PC-9 (cell line): ENCODE results near the gene FOXA2. TPM values are rescaled to one million over a fixed set of nuclear protein-coding genes. Genes with fewer than 3 reads are reported as not detected.

Source experiments
- BruUV-seq: library from RNA; stranded (reverse); fragments of 400-500 nt; replicated peaks from 2 replicates; lab custom pipeline; 2021; lab: Mats Ljungman, UMichigan
- CTCF ChIA-PET: fragments of 300-600 bp; sonication (Branson Sonifier 250); formaldehyde crosslinking; loops from one replicate; lab custom pipeline; 2022; ENCODE audit warnings: antibody characterized with exemption; lab: Charles Lee
- POLR2A ChIA-PET: fragments of 300-600 bp; sonication (Branson Sonifier 250); formaldehyde crosslinking; loops from one replicate; lab custom pipeline; 2022; ENCODE audit warnings: antibody characterized with exemption; ENCODE audit not compliant: unreplicated experiment; lab: Charles Lee
- DNase-seq, 2 experiments: peaks; one replicate each; pipeline versions ENCODE4 v3.0.0 to v3.0.0-alpha.2; 2015 to 2022; ENCODE audit warnings: mixed read lengths in 1 of 2
- H2AFZ ChIP-seq: fragments of 200-600 bp; sonication (generic); 2 replicates; pipeline ENCODE4 v1.8.1; 2017; ENCODE audit warnings: antibody characterized with exemption
- H3F3A ChIP-seq: fragments of 200-600 bp; sonication (generic); 2 replicates; pipeline ENCODE4 v1.8.1; 2017; ENCODE audit warnings: antibody characterized with exemption, mild to moderate bottlenecking, low read depth; ENCODE audit not compliant: insufficient read depth
- H3K27ac ChIP-seq: fragments of 200-600 bp; sonication (generic); 2 replicates; pipeline ENCODE4 v1.6.1; 2016; ENCODE audit warnings: mixed run types
- H3K27me3 ChIP-seq: fragments of 200-600 bp; sonication (generic); 2 replicates; pipeline ENCODE4 v1.6.1; 2016; ENCODE audit warnings: low read depth, mixed run types; ENCODE audit not compliant: insufficient read depth
- H3K36me3 ChIP-seq: fragments of 200-600 bp; sonication (generic); 2 replicates; pipeline ENCODE4 v1.6.1; 2016; ENCODE audit warnings: low read depth, mixed run types
- H3K4me1 ChIP-seq: fragments of 200-600 bp; sonication (generic); replicated peaks from 2 replicates; pipeline ENCODE4 v1.6.1; 2016; ENCODE audit warnings: mixed run types; ENCODE audit not compliant: insufficient read depth
- H3K4me2 ChIP-seq: fragments of 200-600 bp; sonication (generic); 2 replicates; pipeline ENCODE4 v1.6.1; 2017; ENCODE audit warnings: mixed run types
- H3K4me3 ChIP-seq: fragments of 200-600 bp; sonication (generic); 2 replicates; pipeline ENCODE4 v1.6.1; 2016; ENCODE audit warnings: mixed run types
- H3K79me2 ChIP-seq: fragments of 200-600 bp; sonication (generic); 2 replicates; pipeline ENCODE4 v1.6.1; 2017; ENCODE audit warnings: low read depth, mixed run types
- H3K9me2 ChIP-seq: fragments of 200-600 bp; sonication (generic); 2 replicates; pipeline ENCODE4 v1.8.1; 2017; ENCODE audit warnings: mild to moderate bottlenecking; ENCODE audit not compliant: insufficient read depth
- H3K9me3 ChIP-seq: fragments of 200-600 bp; sonication (generic); 2 replicates; pipeline ENCODE4 v1.8.1; 2016; ENCODE audit warnings: low read depth; ENCODE audit not compliant: insufficient read depth
- H4K20me1 ChIP-seq: fragments of 200-600 bp; sonication (generic); 2 replicates; pipeline ENCODE4 v1.8.1; 2017; ENCODE audit not compliant: insufficient read depth
- EZH2 ChIP-seq: fragments of 200-600 bp; sonication (generic); IDR thresholded peaks from 2 replicates; pipeline ENCODE4 v1.8.0; 2017; ENCODE audit warnings: antibody characterized with exemption, low read depth
- intact Hi-C: fragments of 100-400 bp; cut with micrococcal nuclease; formaldehyde crosslinking; loops from one replicate; pipeline ENCODE4 v1.10.0; 2022; ENCODE audit not compliant: unreplicated experiment
- total RNA-seq: library from RNA; stranded (reverse); gene quantifications from 2 replicates; pipeline ENCODE4 v1.2.3, GENCODE V29; 2021
- TF ChIP-seq, protein P1 (sequence below): fragments of 200-600 bp; sonication (generic); conservative IDR thresholded peaks from 2 replicates; pipeline ENCODE4 v1.6.1; 2017; ENCODE audit warnings: mixed run types, antibody characterized with exemption, mild to moderate bottlenecking, moderate library complexity

Gene FOXA2
- total RNA-seq, 1 experiment from 2014 or later = not detected

DNA sequence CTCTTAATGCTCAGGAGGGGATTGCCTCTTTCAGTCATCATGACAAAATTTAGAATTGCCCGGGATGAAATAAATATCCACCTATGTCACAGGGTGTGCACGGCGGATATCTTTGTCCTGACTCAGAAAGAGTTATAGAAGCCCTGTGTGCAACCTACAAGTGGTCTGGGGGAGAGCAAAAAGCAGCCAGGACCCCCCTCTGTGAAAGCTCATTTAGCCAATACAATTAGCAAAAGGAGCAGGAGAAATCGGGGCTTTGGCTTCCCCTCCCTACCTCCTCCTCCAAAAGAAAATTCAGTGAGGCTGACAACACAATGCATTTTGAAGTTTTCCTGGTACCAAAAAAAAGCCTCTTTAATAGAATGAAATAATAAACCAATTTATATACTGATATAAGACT is 21.8 kb downstream of the FOXA2 start:
- Histone ChIP-seq H3K4me3 (no peak overlapping the region), H3K36me3 (no peaks in the 10 kb centered on the region), H3K4me1 (no peaks in the 10 kb centered on the region), H3K27me3 (peaks cover 21% of the 10 kb centered on the region), H3K27ac (no peak overlapping the region), H4K20me1 (no peaks in the 10 kb centered on the region), H3K9me2 (no peaks in the 10 kb centered on the region), H3K79me2 (no peaks in the 10 kb centered on the region), H3F3A (no peaks in the 10 kb centered on the region), H3K9me3 (no peaks in the 10 kb centered on the region), H2AFZ (no peak overlapping the region), H3K4me2 (no peak overlapping the region)
- intact Hi-C loops = no loop called here
- ChIA-PET CTCF (no interaction called here), POLR2A (no interaction called here)
- no peak for TF ChIP-seq EZH2
- TF ChIP-seq, protein P1, sequence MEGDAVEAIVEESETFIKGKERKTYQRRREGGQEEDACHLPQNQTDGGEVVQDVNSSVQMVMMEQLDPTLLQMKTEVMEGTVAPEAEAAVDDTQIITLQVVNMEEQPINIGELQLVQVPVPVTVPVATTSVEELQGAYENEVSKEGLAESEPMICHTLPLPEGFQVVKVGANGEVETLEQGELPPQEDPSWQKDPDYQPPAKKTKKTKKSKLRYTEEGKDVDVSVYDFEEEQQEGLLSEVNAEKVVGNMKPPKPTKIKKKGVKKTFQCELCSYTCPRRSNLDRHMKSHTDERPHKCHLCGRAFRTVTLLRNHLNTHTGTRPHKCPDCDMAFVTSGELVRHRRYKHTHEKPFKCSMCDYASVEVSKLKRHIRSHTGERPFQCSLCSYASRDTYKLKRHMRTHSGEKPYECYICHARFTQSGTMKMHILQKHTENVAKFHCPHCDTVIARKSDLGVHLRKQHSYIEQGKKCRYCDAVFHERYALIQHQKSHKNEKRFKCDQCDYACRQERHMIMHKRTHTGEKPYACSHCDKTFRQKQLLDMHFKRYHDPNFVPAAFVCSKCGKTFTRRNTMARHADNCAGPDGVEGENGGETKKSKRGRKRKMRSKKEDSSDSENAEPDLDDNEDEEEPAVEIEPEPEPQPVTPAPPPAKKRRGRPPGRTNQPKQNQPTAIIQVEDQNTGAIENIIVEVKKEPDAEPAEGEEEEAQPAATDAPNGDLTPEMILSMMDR = no peak
- no TSS peak for BruUV-seq
- DNase-seq = no peak

DNA sequence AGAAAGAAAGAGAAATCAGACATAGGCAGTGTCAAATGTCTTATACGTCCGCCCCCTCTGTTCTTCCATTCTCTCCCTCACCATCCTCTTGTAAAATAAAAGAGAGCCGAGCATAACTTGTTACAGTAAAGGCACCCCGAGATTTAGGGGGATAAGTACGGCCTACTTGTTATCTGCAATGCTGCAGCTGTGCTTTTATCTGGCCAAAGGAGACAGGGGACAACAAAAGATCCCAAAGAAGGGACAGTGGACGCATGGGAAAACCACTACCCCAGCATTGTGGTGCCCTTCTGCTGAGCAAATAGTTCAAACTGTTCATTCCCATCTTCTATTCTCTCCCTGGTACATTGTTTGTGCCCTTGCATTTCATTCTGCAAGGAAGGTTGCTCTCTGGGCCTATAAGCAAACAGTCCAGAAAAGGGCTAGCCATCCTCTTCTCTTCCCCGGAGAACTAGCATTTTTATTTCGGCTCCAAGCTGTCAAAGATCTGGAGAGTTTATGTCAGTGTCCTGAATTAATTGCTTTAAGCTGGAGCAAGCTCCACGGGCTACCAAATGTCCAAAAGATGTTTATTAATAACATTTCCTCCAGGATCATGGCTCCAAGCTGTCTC is 22.3 kb downstream of the FOXA2 start:
- no peaks in the 10 kb centered on the region for H3F3A ChIP-seq
- no peak overlapping the region for H3K4me2 ChIP-seq
- no peak for DNase-seq
- ChIA-PET CTCF (no interaction called here), POLR2A (no interaction called here)
- no peaks in the 10 kb centered on the region for H3K9me2 ChIP-seq
- H3K27ac ChIP-seq = no peak overlapping the region
- H2AFZ ChIP-seq = no peak overlapping the region
- no peaks in the 10 kb centered on the region for H3K79me2 ChIP-seq
- TF ChIP-seq, protein P1 = no peak
- TF ChIP-seq EZH2 = no peak
- H3K4me1 ChIP-seq = no peaks in the 10 kb centered on the region
- peaks cover 16% of the 10 kb centered on the region; the same call in 1 of the 2 replicates for H3K27me3 ChIP-seq
- H3K4me3 ChIP-seq = no peak overlapping the region
- H3K9me3 ChIP-seq = no peaks in the 10 kb centered on the region
- BruUV-seq = no TSS peak
- H3K36me3 ChIP-seq = no peaks in the 10 kb centered on the region
- H4K20me1 ChIP-seq = no peaks in the 10 kb centered on the region
- intact Hi-C loops = no loop called here

DNA sequence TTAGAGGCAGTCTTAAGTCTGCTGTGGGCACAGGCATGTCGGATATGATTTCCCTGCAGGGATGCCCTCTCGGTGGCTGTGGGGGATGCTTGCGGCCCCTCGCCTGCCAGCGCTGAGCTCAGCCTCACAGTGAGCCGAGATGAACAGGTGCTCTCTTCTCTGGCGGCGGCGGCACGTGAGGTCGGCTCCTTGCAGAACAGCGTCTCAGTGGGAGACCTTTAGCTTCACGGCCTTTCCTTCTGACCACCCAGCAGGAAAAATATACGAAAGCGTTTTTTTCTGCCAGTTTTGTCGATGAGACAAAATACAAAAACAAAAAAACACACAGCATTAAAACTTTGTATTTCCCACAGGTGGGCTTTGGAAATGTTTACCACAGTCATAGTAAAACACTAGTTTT is 23.6 kb downstream of the FOXA2 start:
- Histone ChIP-seq H3K4me2 (no peak overlapping the region), H3K4me1 (no peaks in the 10 kb centered on the region), H3F3A (no peaks in the 10 kb centered on the region), H2AFZ (no peak overlapping the region), H3K36me3 (no peaks in the 10 kb centered on the region), H3K9me2 (no peaks in the 10 kb centered on the region), H4K20me1 (no peaks in the 10 kb centered on the region), H3K9me3 (no peaks in the 10 kb centered on the region), H3K4me3 (no peak overlapping the region), H3K79me2 (no peaks in the 10 kb centered on the region), H3K27ac (no peak overlapping the region), H3K27me3 (0 out of 2 replicates have a peak, but pooled peaks cover 5% of the 10 kb centered on the region)
- CTCF ChIA-PET = no interaction called here
- POLR2A ChIA-PET = no interaction called here
- intact Hi-C loops = no loop called here
- no peak for DNase-seq
- TF ChIP-seq, protein P1 = no peak
- no peak for TF ChIP-seq EZH2
- BruUV-seq = no TSS peak
